HFF-Myc (cell line): ENCODE measurements around the gene GMPR2.
"Not testable (repeated sequence)": the region's sequence is repeated elsewhere in the genome, so short reads cannot be mapped to it uniquely, and the experiment has no call there.

Source experiments
- DNase-seq: peaks from one replicate; pipeline ENCODE4 v3.0.0-alpha.2; 2011; ENCODE audit warnings: low read depth; ENCODE audit errors: extremely low read depth
- H3K4me3 ChIP-seq: replicated peaks from 2 replicates; pipeline ENCODE4 v1.5.1; 2011; ENCODE audit warnings: low read depth, mild to moderate bottlenecking, control low read depth, low read length
- CTCF ChIP-seq: IDR thresholded peaks from 2 replicates; pipeline ENCODE4 v1.5.1; 2012; ENCODE audit warnings: mild to moderate bottlenecking, low read depth, low read length, control low read depth; ENCODE audit errors: missing control alignments

The GMPR2 gene

GRCh38 chr14:24194186-24194872, 38.4 kb upstream of the GMPR2 start:
- DNase-seq = no peak
- peak overlapping the region; percentile 89 for H3K4me3 ChIP-seq

GRCh38 chr14:24194873-24195185, 37.9 kb upstream of the GMPR2 start:
- TF ChIP-seq CTCF = no peak
- H3K4me3 ChIP-seq = peak overlapping the region; percentile 89
- no peak for DNase-seq

More at GRCh38 chr14:24194186-24194872, 38.4 kb upstream of the GMPR2 start:
- no peak for TF ChIP-seq CTCF

- peak; percentile 51 for DNase-seq
- peak within 1 kb of the TSS; percentile 89 for H3K4me3 ChIP-seq
- TF ChIP-seq CTCF = no peak
Observed at GRCh38 chr14:24195186-24196070, 37.3 kb upstream of the GMPR2 start, which contains the start of gene TM9SF1. Gene TM9SF1, minus strand, starts transcription at chr14:24195441. Its CDS starts 422 bp downstream, at chr14:24195019.

- DNase-seq = no peak
- peak overlapping the region; percentile 89 for H3K4me3 ChIP-seq
- TF ChIP-seq CTCF = no peak
Observed at GRCh38 chr14:24196071-24197055, 36.4 kb upstream of the GMPR2 start.

GRCh38 chr14:24197056-24197450, 35.7 kb upstream of the GMPR2 start:
- H3K4me3 ChIP-seq = peak overlapping the region; percentile 89; the same call in 1 of the 2 replicates
- no peak for TF ChIP-seq CTCF
- no peak for DNase-seq

- no peak for DNase-seq
- TF ChIP-seq CTCF = no peak
- no peak overlapping the region for H3K4me3 ChIP-seq
Observed at GRCh38 chr14:24198814-24199524, 33.8 kb upstream of the GMPR2 start.

- H3K4me3 ChIP-seq, DNase-seq: not testable (repeated sequence)
Observed at GRCh38 chr14:24202538-24202937, 30.2 kb upstream of the GMPR2 start.

- not testable (repeated sequence) for DNase-seq, H3K4me3 ChIP-seq
Observed at GRCh38 chr14:24203249-24203886, 29.4 kb upstream of the GMPR2 start.
